ENCODE data around the gene KLK12.

GRCh38 chr19:50983625-50984292 is 51.0 kb downstream of the KLK12 start, which contains the start of gene KLK7:
- TF ChIP-seq CTCF (IDR thresholded peaks at IDR 0.05) (no peak), POLR2A (IDR thresholded peaks at IDR 0.05) (no peak)

Measured in heart left ventricle (tissue), 13 donors.